Activated CD8-positive, alpha-beta T cell treated with anti-CD3 and anti-CD28 coated beads for 36 hours (primary cell): Measurements from ENCODE around the gene OTOGL. TPM values are rescaled to one million over a fixed set of nuclear protein-coding genes. Genes with fewer than 3 reads are reported as not detected.

Experiments
- ATAC-seq: fragments of 200-7000 bp; cut with Tn5 transposase; one replicate; pipeline ENCODE4 v1.10.0; 2021; ENCODE audit warnings: mild to moderate bottlenecking, moderate library complexity
- CTCF ChIA-PET: fragments of 350-600 bp; sonication (Branson Sonifier 250); formaldehyde crosslinking; loops from one replicate; lab custom pipeline; 2021; ENCODE audit warnings: antibody characterized with exemption; lab: Charles Lee
- POLR2A ChIA-PET: fragments of 350-600 bp; sonication (Branson Sonifier 250); formaldehyde crosslinking; loops from one replicate; lab custom pipeline; 2021; ENCODE audit warnings: antibody characterized with exemption; lab: Charles Lee
- DNase-seq: peaks from one replicate; pipeline ENCODE4 v3.0.0-alpha.2; 2020
- H3K27ac Mint-ChIP-seq: one replicate; pipeline ENCODE4 v1.8.0; 2021; ENCODE audit warnings: mild to moderate bottlenecking, mixed read lengths
- H3K27me3 Mint-ChIP-seq: one replicate; pipeline ENCODE4 v1.8.0; 2021; ENCODE audit warnings: mixed read lengths
- H3K36me3 Mint-ChIP-seq: one replicate; pipeline ENCODE4 v1.8.0; 2021; ENCODE audit warnings: low read depth, mixed read lengths
- H3K4me1 Mint-ChIP-seq: one replicate; pipeline ENCODE4 v1.8.0; 2021; ENCODE audit warnings: low read depth, mixed read lengths
- H3K4me3 Mint-ChIP-seq: one replicate; pipeline ENCODE4 v1.8.0; 2021; ENCODE audit warnings: mild to moderate bottlenecking, moderate library complexity, mixed read lengths
- H3K9me3 Mint-ChIP-seq: one replicate; pipeline ENCODE4 v1.8.0; 2021; ENCODE audit warnings: mixed read lengths
- CTCF ChIP-seq: fragments of 200-600 bp; IDR thresholded peaks from one replicate; pipeline ENCODE4 v1.8.0; 2022; ENCODE audit warnings: antibody characterized with exemption, mild to moderate bottlenecking
- intact Hi-C: fragments of 100-400 bp; cut with micrococcal nuclease; formaldehyde crosslinking; loops from one replicate; pipeline ENCODE4 v1.10.0; 2022
- total RNA-seq, 2 experiments: library from RNA; stranded (reverse); gene quantifications; one replicate each; pipeline ENCODE4 v1.2.3, GENCODE V29; 2021

OTOGL gene
- total RNA-seq, 2 experiments from 2014 or later: not detected

- Mint-ChIP-seq H3K4me3 (no peak overlapping the region), H3K36me3 (no peaks in the 10 kb centered on the region), H3K27me3 (peaks cover 6% of the 10 kb centered on the region), H3K4me1 (no peaks in the 10 kb centered on the region), H3K9me3 (no peaks in the 10 kb centered on the region), H3K27ac (no peak overlapping the region)
- ATAC-seq (no peak), DNase-seq (no peak)
- ChIA-PET CTCF (interaction anchor here (1.0 kb wide), 1 partner anchor 75 kb away, joined by 4 read pairs; no protein-coding TSS in a partner anchor), POLR2A (no interaction called here)
- no peak for TF ChIP-seq CTCF
- intact Hi-C loops: loop anchor here (10.0 kb wide), 1 partner anchor 81 kb away; no protein-coding TSS in a partner anchor
Measured at GRCh38 chr12:80193865-80194264, 94.5 kb downstream of the OTOGL start.

GRCh38 chr12:80195074-80195726 is 95.9 kb downstream of the OTOGL start:
- TF ChIP-seq CTCF: no peak
- Mint-ChIP-seq H3K27ac (no peak overlapping the region), H3K36me3 (no peaks in the 10 kb centered on the region), H3K9me3 (no peaks in the 10 kb centered on the region), H3K4me3 (no peak overlapping the region), H3K4me1 (no peaks in the 10 kb centered on the region), H3K27me3 (peaks cover 5% of the 10 kb centered on the region)
- ATAC-seq: no peak
- intact Hi-C loops: loop anchor here (10.0 kb wide), 1 partner anchor 80 kb away; no protein-coding TSS in a partner anchor
- ChIA-PET POLR2A (no interaction called here), CTCF (interaction anchor here (0.7 to 2.5 kb wide), 5 partner anchors 8 to 521 kb away, joined by 3 to 24 read pairs (median 3); no protein-coding TSS in a partner anchor)
- peak; percentile 25 for DNase-seq

- Mint-ChIP-seq H3K4me3 (no peak overlapping the region), H3K27ac (no peak overlapping the region), H3K36me3 (no peaks in the 10 kb centered on the region), H3K4me1 (no peaks in the 10 kb centered on the region), H3K27me3 (peaks cover 4% of the 10 kb centered on the region), H3K9me3 (no peaks in the 10 kb centered on the region)
- CTCF ChIA-PET: interaction anchor here (0.7 to 2.5 kb wide), 3 partner anchors 62 to 522 kb away, joined by 3 to 24 read pairs (median 3); no protein-coding TSS in a partner anchor
- no peak for ATAC-seq
- intact Hi-C loops: loop anchor here (10.0 kb wide), 1 partner anchor 79 kb away; no protein-coding TSS in a partner anchor
- TF ChIP-seq CTCF: no peak
- POLR2A ChIA-PET: no interaction called here
- DNase-seq: no peak
Measured at GRCh38 chr12:80195737-80196136, 96.4 kb downstream of the OTOGL start.

GRCh38 chr12:80196419-80196818 is 97.1 kb downstream of the OTOGL start:
- intact Hi-C loops: loop anchor here (10.0 kb wide), 1 partner anchor 78 kb away; no protein-coding TSS in a partner anchor
- Mint-ChIP-seq H3K4me3 (no peak overlapping the region), H3K27me3 (peaks cover 3% of the 10 kb centered on the region), H3K27ac (no peak overlapping the region), H3K4me1 (no peaks in the 10 kb centered on the region), H3K9me3 (no peaks in the 10 kb centered on the region), H3K36me3 (no peaks in the 10 kb centered on the region)
- ChIA-PET POLR2A (no interaction called here), CTCF (interaction anchor here (1.3 to 2.5 kb wide), 2 partner anchors 61 to 74 kb away, joined by 3 to 24 read pairs; no protein-coding TSS in a partner anchor)
- DNase-seq: no peak
- ATAC-seq: no peak
- no peak for TF ChIP-seq CTCF

- DNase-seq (no peak), ATAC-seq (no peak)
- no peak for TF ChIP-seq CTCF
- H3K27ac Mint-ChIP-seq: no peak overlapping the region
- no peaks in the 10 kb centered on the region for H3K36me3 Mint-ChIP-seq
- no peak overlapping the region for H3K4me3 Mint-ChIP-seq
- POLR2A ChIA-PET: no interaction called here
- H3K4me1 Mint-ChIP-seq: no peaks in the 10 kb centered on the region
- intact Hi-C loops: loop anchor here (10.0 kb wide), 1 partner anchor 76 kb away; no protein-coding TSS in a partner anchor
- CTCF ChIA-PET: interaction anchor here (1.0 to 1.5 kb wide), 3 partner anchors 12 to 71 kb away, joined by 3 to 4 read pairs (median 3); no protein-coding TSS in a partner anchor
- H3K9me3 Mint-ChIP-seq: no peaks in the 10 kb centered on the region
- H3K27me3 Mint-ChIP-seq: peaks cover 8% of the 10 kb centered on the region
Measured at GRCh38 chr12:80198782-80199337, 99.5 kb downstream of the OTOGL start.
